Loucy (cell line): ENCODE data around the gene MDGA2.

Experiments
- H2AFZ ChIP-seq: fragments of 200-600 bp; sonication (generic); 2 replicates; pipeline ENCODE4 v1.6.0; 2016; ENCODE audit warnings: antibody characterized with exemption, mild to moderate bottlenecking, low read length, moderate library complexity
- H3F3A ChIP-seq: fragments of 200-600 bp; 2 replicates; pipeline ENCODE4 v1.6.0; 2016; ENCODE audit warnings: antibody characterized with exemption, low read depth, mild to moderate bottlenecking
- H3K27me3 ChIP-seq: fragments of 200-600 bp; sonication (generic); 2 replicates; pipeline ENCODE4 v1.6.1; 2014; ENCODE audit warnings: low read length, mild to moderate bottlenecking; ENCODE audit not compliant: insufficient read depth, poor library complexity, severe bottlenecking
- H3K36me3 ChIP-seq: fragments of 200-600 bp; sonication (generic); 2 replicates; pipeline ENCODE4 v1.6.1; 2016; ENCODE audit warnings: low read length; ENCODE audit not compliant: insufficient read depth
- H3K4me1 ChIP-seq: fragments of 200-600 bp; sonication (generic); 2 replicates; pipeline ENCODE4 v1.5.1; 2014; ENCODE audit warnings: low read length, mild to moderate bottlenecking; ENCODE audit not compliant: insufficient read depth, poor library complexity, severe bottlenecking
- H3K4me2 ChIP-seq: fragments of 200-600 bp; sonication (generic); 2 replicates; pipeline ENCODE4 v1.6.0; 2014; ENCODE audit warnings: antibody characterized with exemption, low read length, low read depth, mild to moderate bottlenecking; ENCODE audit not compliant: poor library complexity, severe bottlenecking
- H3K4me3 ChIP-seq: fragments of 200-600 bp; sonication (generic); 2 replicates; pipeline ENCODE4 v1.5.1; 2014; ENCODE audit warnings: low read length, mild to moderate bottlenecking, mixed read lengths; ENCODE audit not compliant: poor library complexity, severe bottlenecking
- H3K79me2 ChIP-seq: fragments of 200-600 bp; sonication (generic); 2 replicates; pipeline ENCODE4 v1.6.1; 2014; ENCODE audit warnings: low read length; ENCODE audit not compliant: insufficient read depth
- H3K9ac ChIP-seq: fragments of 200-600 bp; sonication (generic); 2 replicates; pipeline ENCODE4 v1.6.0; 2014; ENCODE audit warnings: mild to moderate bottlenecking, low read depth, low read length, moderate library complexity; ENCODE audit not compliant: poor library complexity, severe bottlenecking
- H3K9me2 ChIP-seq: fragments of 200-600 bp; sonication (generic); replicated peaks from 2 replicates; pipeline ENCODE4 v1.6.1; 2016; ENCODE audit warnings: low read depth, low read length, mixed read lengths
- H3K9me3 ChIP-seq: fragments of 200-600 bp; sonication (generic); 2 replicates; pipeline ENCODE4 v1.6.1; 2014; ENCODE audit warnings: mild to moderate bottlenecking, antibody characterized with exemption, low read length, low read depth; ENCODE audit not compliant: insufficient read depth
- H4K20me1 ChIP-seq: fragments of 200-600 bp; sonication (generic); 2 replicates; pipeline ENCODE4 v1.6.0; 2014; ENCODE audit warnings: antibody characterized with exemption, low read length, mild to moderate bottlenecking; ENCODE audit not compliant: insufficient read depth, poor library complexity, severe bottlenecking
- CTCF ChIP-seq: fragments of 200-600 bp; sonication (generic); conservative IDR thresholded peaks from 2 replicates; pipeline ENCODE4 v1.5.1; 2014; ENCODE audit warnings: mild to moderate bottlenecking, antibody characterized with exemption, low read length
- EZH2phosphoT487 ChIP-seq: fragments of 200-600 bp; IDR thresholded peaks from 2 replicates; pipeline ENCODE4 v1.6.1; 2018; ENCODE audit warnings: antibody characterized with exemption, mild to moderate bottlenecking, moderate library complexity, borderline replicate concordance

MDGA2 gene

GRCh38 chr14:47392326-47392725 is 283.1 kb downstream of the MDGA2 start:
- TF ChIP-seq CTCF (no peak), EZH2phosphoT487 (no peak)
- Histone ChIP-seq H3K4me2 (no peak overlapping the region), H3K27me3 (no peaks in the 10 kb centered on the region), H3K9ac (no peak overlapping the region), H2AFZ (no peak overlapping the region), H3K9me3 (no peaks in the 10 kb centered on the region), H3K9me2 (no peaks in the 10 kb centered on the region), H3K79me2 (no peaks in the 10 kb centered on the region), H3K4me1 (no peaks in the 10 kb centered on the region), H3K36me3 (no peaks in the 10 kb centered on the region), H3F3A (no peaks in the 10 kb centered on the region), H4K20me1 (no peaks in the 10 kb centered on the region), H3K4me3 (no peak overlapping the region)

- H3K9ac ChIP-seq: no peak overlapping the region
- H3K36me3 ChIP-seq: no peaks in the 10 kb centered on the region
- no peak overlapping the region for H3K4me2 ChIP-seq
- no peak overlapping the region for H2AFZ ChIP-seq
- TF ChIP-seq CTCF (no peak), EZH2phosphoT487 (no peak)
- no peaks in the 10 kb centered on the region for H3K9me2 ChIP-seq
- H3K4me1 ChIP-seq: no peaks in the 10 kb centered on the region
- H3K4me3 ChIP-seq: no peak overlapping the region
- H4K20me1 ChIP-seq: no peaks in the 10 kb centered on the region
- no peaks in the 10 kb centered on the region for H3F3A ChIP-seq
- H3K79me2 ChIP-seq: no peaks in the 10 kb centered on the region
- no peaks in the 10 kb centered on the region for H3K9me3 ChIP-seq
- no peaks in the 10 kb centered on the region for H3K27me3 ChIP-seq
Measured at GRCh38 chr14:47390831-47391504, 284.4 kb downstream of the MDGA2 start.

- Histone ChIP-seq H3F3A (no peaks in the 10 kb centered on the region), H3K4me2 (no peak overlapping the region), H2AFZ (no peak overlapping the region), H3K79me2 (no peaks in the 10 kb centered on the region), H3K9me3 (no peaks in the 10 kb centered on the region), H4K20me1 (no peaks in the 10 kb centered on the region), H3K36me3 (no peaks in the 10 kb centered on the region), H3K4me1 (no peaks in the 10 kb centered on the region), H3K9me2 (no peaks in the 10 kb centered on the region), H3K4me3 (no peak overlapping the region), H3K27me3 (no peaks in the 10 kb centered on the region), H3K9ac (no peak overlapping the region)
- TF ChIP-seq EZH2phosphoT487 (no peak), CTCF (no peak)
Measured at GRCh38 chr14:47389535-47389934, 285.9 kb downstream of the MDGA2 start.
